ENCODE measurements around the gene MNX1.

MNX1 gene

DNA sequence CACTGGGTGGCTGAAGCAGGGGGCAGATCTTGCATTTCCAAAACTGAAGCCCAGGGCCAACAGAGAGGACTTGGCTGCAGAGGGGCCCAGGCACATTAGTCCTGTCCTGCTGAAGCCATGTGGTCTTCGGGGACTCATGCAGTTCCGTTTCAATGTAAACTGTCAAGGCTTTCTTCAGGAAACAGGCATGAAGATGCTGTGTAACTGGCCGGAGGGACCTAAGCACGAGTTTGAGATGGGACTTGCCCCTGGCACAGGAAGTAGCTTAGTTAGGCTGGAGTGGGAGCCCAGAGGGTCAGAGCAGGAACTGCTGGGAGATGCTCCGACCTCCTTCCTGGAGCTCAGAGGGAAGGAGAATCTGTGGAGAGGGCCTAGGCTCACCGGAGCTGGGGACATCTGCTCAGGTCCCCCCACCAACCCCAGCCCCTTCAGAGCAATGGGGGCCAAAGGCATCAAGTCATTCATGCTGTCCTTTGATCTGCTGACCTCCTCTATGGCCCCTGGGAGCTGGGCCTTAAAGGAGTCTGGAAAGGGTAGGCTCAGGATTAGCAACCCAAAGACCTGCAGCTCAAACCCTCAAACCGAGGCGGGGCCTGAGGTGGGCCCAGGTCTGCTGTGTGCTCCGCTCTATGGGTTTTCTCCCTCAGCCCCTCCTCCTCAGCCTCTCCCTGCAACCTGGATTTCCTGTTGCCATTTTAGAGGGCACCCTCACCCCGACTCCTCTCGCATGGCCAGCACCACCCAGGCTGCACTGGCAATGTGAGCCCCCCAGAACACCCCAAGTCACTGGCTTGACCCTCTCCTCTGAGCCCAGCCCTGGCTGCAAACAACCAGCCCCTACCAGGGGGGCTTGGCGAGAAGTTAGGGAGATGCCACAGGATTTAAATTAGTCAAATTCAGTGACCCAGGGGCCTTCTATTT is 4.4 kb upstream of the MNX1 start:
- no peak for DNase-seq

- no peak for DNase-seq
Measured at GRCh38 chr7:157013602-157014549, 3.4 kb upstream of the MNX1 start.

DNA sequence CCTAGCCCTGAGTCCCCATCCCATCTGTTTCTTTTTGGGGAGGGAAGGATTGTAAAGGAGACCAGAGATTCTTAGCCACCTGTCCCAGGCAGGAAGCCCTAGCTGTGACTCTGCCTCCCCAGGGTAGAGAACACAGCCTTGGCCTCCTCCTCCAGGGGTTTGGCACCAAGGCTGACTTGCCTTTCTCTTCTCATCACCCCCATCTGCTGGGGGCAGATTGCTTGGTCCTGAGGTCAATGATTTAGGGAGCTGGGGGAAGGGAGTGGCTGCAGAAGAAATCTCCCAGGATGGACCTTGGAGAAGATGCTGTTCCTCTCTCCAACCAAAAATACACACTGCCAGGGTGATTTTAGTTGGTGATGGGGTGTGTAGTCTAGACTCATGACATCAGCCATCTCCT is 2.6 kb upstream of the MNX1 start:
- no peak for DNase-seq

DNA sequence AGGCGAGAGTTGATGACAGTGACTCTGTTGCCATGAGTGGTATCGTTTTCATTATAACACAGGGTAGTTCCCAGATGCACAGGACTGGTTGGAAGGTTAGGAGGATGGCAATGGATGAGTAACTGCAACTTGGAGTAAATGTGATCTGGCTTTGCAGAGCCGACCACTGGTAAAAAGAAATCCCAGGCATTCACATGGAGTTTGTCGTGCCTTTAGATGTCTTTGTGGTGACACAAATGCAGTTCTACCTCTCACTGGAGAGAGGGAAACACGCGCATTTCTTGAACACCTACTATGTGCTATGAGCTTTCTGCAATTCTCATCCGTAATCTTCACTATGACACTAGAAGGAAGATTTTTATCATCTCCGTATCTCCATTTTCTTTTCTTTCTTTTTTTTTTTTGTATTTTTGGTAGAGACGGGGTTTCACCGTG is 1.7 kb upstream of the MNX1 start:
- DNase-seq = no peak

GRCh38 chr7:157011333-157012112 is 1.1 kb upstream of the MNX1 start:
- no peak for DNase-seq

DNA sequence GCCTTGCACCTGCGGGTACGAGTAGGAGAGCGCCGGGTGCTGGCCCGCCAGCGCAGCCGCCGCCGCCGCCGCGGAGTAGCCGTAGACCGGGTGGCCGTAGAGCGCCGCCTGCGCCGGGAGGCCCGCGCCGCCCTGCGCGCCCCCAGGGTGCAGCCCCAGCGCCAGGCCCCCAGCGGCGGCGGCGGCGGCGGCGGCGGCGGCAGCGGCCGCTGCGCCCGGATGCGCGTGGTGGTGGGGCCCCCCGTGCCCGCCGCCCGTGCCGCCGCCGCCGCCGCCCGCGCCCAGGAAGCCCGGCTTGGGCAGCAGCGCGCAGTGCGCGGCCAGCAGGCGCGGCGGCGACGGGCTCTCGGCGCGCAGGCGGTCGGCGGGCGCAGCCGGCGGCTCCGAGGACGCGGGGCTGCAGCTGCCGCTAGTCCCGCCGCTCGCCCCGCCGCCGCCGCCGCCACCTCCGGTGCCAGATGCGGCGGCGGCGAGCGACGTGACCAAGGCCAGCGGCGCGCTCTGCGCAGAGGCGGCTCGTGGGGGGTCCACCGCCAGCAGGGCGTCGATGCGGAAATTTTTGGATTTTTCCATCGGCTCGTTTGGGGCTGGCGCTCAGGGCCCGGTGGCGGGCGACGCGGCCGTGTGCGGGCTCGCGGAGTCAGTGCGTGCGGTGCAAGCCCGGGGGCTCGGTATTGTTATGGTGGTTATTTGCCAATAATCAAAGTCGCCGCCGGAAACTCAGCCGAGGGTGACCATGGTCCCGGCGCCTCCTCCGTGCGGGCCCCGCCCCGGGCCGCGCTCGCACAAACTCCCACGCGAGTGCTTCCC is 480 bp downstream of the MNX1 start:
- DNase-seq = no peak

DNA sequence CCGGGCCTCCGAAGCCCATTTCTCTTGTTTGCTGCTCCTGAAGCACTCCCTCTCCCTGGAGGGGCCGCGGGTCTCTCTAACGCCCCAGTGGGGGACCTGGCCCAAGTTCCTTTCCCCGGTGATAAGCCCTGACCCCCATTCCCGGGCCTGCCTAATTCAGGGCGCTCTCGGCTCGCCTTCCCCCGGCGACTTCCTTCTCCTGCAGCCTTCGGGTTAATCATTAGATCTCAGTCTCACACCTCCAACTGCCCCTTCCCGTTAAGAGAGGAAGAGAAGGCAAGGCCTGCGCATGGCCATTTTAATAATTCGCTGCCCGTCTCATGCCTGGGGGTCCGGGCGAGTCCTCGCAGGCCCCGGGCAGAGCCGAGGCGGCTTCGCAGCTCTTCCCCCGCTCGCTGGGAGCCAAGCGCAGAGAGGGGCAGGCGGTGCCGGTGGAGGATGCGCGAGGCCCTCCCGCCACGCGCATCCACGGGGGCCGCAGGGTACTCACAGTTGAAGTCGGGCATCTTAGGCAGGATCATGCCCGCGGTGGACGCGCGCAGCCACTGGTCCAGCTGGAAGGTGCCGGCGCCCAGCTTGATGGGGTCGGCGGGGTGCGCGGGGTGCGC is 1.2 kb downstream of the MNX1 start:
- no peak for DNase-seq

DNA sequence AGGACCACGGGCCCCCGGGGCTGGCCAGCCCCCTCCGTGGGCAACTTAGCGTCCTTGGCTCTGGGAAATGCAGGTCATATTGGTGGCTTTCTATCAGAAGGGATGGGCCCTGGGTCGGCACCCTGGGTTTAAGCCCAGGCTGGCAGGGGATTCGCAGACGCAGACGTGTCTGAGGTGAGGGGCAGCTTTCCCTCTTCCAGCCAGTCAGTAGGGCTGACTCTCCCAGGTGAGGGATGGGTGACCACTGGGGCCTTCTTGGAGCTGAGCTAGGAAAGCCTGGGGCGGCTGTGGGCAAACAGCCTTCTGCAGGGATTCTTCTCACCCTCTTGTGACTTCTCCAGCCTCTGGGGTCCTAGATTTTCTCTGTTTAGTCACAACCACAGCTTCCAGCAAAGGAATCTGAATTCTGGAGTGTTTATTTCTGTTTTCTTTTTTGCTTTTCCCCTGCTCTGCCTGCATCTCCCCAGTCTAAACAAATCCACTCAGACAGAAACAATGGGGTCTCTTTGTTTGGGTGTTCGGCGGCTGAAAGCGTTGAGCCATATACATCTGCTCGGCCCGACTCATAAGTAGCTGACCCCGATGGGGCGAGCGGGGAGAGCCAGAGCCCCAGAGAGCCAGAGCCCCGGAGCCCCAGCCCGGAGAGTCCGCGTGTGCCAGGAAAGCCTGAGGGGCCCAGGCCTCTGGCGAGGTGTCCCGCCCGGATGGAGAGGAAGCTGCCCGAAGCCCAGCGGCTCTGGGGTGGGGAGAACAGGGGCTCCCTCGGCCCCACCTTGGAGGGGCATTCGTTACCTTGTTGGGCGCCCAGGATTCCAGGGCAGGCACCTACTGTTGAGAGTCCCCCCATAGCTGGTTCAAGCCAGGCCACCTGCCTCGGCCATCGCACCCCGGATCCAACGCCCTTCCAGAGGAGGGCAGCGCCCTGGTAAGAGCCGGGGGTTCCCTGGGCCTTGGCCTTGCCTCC is 2.0 kb downstream of the MNX1 start:
- DNase-seq = no peak

- DNase-seq = no peak
Measured at GRCh38 chr7:157007470-157008066, 2.9 kb downstream of the MNX1 start.

DNA sequence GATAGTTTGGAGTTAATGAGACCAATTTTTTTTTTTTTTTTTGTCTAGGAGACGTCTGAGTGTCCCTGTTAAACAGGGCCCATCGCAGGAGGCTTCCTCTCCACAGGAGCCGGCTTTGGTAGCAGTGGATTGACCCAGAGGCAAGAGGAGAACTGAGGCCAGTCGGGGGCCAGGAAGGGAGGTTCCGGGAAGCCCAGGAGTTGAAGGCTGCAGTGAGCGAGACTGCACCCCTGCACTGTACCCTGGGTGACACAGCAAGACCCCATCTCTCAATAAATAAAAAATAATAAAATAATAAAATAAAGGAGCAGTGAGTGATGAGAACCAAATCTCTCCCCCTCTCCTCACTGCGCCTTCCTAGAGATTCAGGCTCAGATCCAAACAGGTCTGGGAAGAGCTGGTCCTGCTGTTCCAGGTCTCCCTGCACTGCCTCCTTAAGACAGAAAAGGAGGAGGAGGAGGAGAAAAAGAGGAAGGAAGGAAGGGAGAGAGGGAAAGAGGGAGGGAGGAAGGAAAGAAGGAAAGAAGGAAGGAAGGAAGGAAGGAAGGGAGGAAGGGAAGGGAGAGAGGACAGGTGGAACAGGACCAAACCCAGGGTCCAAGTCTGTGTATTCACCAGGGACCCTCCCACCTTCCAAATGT is 3.5 kb downstream of the MNX1 start:
- DNase-seq = no peak

GRCh38 chr7:157006205-157006747 is 4.2 kb downstream of the MNX1 start:
- no peak for DNase-seq

DNA sequence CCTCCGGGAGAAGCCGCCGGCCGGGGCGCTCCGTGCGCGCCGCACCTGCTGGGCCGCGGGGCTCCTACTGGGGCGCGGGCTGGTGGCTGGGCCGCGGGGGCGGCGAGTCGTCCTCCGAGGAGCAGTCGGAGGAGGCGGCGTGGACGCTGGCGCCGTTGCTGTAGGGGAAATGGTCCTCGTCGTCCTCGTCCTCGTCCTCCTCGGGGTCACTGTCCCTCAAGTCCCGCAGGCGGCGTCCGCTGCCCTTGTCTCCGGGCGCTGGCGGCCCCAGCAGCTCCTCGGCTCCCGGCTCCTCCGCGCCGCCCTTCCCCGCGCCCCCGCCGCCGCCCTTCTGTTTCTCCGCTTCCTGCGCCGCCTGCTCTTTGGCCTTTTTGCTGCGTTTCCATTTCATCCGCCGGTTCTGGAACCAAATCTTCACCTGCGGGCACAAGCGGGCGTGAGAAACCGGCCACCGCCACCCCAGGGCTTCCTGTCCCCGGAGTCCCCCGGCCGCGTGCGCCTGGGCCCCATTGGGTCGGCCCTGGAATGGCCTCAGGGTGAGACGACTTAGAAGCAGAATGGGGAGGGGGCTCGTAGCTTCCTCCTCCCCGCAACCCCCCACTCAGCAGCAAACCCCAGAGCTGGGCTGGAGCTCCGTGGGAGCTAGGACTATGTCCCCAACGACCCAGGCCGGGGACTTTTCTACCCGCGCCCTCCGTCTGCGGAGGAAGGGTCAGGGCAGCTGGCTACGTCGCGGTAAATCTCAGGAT is 4.8 kb downstream of the MNX1 start:
- DNase-seq = no peak

DNA sequence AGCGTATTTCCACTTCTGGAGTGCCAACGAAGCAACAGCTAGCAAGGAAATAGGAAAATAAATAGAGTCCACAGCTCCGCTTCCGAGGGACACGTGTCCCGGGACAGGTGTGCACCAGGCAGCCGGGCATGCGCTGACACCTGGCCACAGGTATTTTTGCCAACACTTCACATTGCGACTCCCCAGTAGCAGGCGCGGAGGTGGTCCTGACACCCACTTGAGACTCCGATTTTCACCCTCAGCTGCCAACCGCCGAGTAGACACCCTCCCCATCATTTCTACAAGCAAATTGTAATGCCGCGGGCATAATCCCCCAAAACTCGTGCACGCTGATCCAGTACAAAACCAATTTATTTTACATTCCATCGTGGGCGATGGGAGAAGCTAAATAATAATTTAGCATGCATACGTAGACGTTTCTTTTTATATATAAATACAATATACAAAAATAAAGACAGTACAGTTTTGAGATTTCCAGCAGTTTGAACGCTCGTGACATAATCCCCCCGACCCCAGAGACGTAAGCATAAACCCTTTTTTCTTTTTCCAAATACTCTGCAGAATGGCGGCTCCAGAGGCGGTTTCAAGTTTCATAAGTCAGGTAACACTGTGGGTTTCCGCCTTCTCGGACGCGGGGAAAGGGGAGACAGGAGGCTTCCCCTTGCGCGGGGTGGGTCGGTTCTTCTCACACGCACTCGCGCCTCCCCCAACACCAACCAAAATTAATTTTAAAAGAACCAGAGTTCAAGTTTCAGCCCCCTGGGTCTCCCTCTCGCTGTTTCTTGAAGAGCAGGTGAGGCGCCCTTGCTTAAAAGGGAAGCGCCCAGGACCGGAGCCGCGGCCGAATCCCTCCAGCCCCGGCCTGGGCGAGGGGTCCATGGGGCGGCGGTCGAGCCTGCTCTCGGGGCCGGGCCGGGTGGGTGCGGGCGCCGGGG is 5.7 kb downstream of the MNX1 start:
- DNase-seq = no peak

GRCh38 chr7:157003756-157004520 is 6.5 kb downstream of the MNX1 start:
- DNase-seq = no peak

GRCh38 chr7:157003445-157003755 is 7.1 kb downstream of the MNX1 start:
- DNase-seq = no peak

DNA sequence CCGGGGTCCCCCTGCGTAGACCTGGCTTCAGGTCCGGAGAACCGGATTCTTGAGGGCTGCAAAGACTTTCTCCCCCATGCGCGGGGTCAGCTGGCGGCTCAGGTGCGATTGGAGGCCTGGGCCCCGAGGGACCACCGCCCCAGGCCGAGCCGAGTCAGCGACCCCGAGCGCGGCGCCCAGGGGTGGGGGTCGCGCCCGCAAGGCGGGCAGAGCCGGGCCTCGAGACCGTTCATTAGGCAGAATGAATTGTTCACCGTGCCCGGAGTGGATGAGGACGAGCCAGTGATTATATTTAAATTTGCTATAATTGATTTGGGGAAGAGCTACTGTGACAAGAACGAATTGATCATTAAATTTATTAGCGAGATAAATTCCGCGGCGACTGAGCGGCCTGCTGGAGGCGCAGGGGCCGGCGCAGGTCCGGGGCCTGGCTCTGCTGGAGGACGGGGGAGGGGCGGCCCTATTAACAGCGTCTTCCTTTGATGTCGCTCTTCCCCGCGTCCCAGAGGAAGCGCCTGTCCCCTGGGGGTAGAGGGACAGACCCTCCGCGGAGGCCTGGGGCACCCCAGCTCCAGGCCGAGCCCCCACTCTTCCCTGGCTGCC is 7.5 kb downstream of the MNX1 start:
- no peak for DNase-seq
